GM12878 (cell line): ENCODE data around the gene ETV7. TPM values are rescaled to one million over a fixed set of nuclear protein-coding genes. Genes with fewer than 3 reads are reported as not detected.

Experiments
- CHD4 ChIP-seq: fragments of 200-600 bp; sonication (generic); IDR thresholded peaks from 2 replicates; pipeline ENCODE4 v1.6.1; 2016; ENCODE audit warnings: mild to moderate bottlenecking
- HCFC1 ChIP-seq: fragments of 150-350 bp; IDR thresholded peaks from 2 replicates; pipeline ENCODE4 v1.6.1; 2014; ENCODE audit warnings: low read length
- HDAC2 ChIP-seq: fragments of 200-600 bp; sonication (generic); IDR thresholded peaks from 2 replicates; pipeline ENCODE4 v1.6.1; 2017
- POLR2AphosphoS5 ChIP-seq: IDR thresholded peaks from 2 replicates; pipeline ENCODE4 v1.6.1; 2011; ENCODE audit warnings: mild to moderate bottlenecking, low read length, inconsistent platforms
- YBX1 ChIP-seq: fragments of 450-650 bp; IDR thresholded peaks from 2 replicates; pipeline ENCODE4 v1.6.1; 2016; ENCODE audit warnings: antibody characterized with exemption
- ZZZ3 ChIP-seq: IDR thresholded peaks from 2 replicates; pipeline ENCODE4 v1.6.1; 2011; ENCODE audit warnings: low read depth; ENCODE audit not compliant: control insufficient read depth, insufficient read length
- polyA plus RNA-seq, 11 experiments: library from polyadenylated mRNA; depleted of rRNA in 4 of 11; unstranded in 6 of 11; stranded (reverse) in 5 of 11; fragments of >200 nt; fragmentation: Nextera tagmentation in 4 of 11; fragmentation: Illumina TruSeq in 1 of 11; extraction: Ambion mirVana in 4 of 11; extraction: Trizol in 1 of 11; gene quantifications; 1 replicate in 1 of 11; 2 replicates in 10 of 11; pipeline versions ENCODE4 v1.2.1 to v1.2.3, GENCODE V29; 2011 to 2016; ENCODE audit warnings: inconsistent platforms in 2 of 11, missing spikeins in 2 of 11, low read depth in 1 of 11
- total RNA-seq, 4 experiments: library from RNA; depleted of rRNA in 3 of 4; stranded (reverse); fragments of >200 nt in 3 of 4; fragmentation: Illumina TruSeq in 1 of 4; extraction: Trizol in 1 of 4; gene quantifications; 2 replicates each; pipeline versions ENCODE4 v1.2.1 to v1.2.3, GENCODE V29; 2013 to 2021
- TF ChIP-seq, protein P1 (sequence below): fragments of 450-650 bp; IDR thresholded peaks from 2 replicates; pipeline ENCODE4 v1.6.1; 2018; ENCODE audit warnings: mild to moderate bottlenecking, low read depth, moderate library complexity; ENCODE audit not compliant: partially characterized antibody
- TF ChIP-seq, protein P2 (sequence below): fragments of 150-350 bp; IDR thresholded peaks from 2 replicates; pipeline ENCODE4 v1.6.1; 2016; ENCODE audit warnings: low read depth, low read length

ETV7 gene
- total and polyA plus RNA-seq, 10 of the 15 experiments (the other 5 are each of a cell fraction or from before 2014, with no cell fraction given): 0.04 to 1.8 (median 1.3) TPM

DNA sequence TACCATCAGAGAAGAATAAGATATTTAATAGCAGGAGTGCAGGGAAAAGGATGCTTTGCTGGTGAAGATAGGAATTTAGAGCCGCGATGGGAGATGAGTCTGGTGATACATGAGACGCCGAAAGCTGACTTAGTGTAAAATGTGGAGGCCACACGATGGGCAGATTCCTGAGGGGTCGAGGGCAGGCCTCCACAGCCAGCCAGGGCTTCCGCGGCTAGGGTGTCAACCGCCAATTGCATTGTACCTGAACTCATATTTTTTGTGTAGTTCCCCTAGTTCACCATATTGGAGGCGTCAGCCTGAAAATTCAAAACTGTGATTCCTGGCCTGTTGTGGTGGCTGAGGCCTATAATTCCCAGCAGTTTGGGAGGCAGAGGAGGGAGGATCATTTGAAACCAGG, 8.5 kb downstream of the ETV7 start (continued):
- TF ChIP-seq, protein P1, sequence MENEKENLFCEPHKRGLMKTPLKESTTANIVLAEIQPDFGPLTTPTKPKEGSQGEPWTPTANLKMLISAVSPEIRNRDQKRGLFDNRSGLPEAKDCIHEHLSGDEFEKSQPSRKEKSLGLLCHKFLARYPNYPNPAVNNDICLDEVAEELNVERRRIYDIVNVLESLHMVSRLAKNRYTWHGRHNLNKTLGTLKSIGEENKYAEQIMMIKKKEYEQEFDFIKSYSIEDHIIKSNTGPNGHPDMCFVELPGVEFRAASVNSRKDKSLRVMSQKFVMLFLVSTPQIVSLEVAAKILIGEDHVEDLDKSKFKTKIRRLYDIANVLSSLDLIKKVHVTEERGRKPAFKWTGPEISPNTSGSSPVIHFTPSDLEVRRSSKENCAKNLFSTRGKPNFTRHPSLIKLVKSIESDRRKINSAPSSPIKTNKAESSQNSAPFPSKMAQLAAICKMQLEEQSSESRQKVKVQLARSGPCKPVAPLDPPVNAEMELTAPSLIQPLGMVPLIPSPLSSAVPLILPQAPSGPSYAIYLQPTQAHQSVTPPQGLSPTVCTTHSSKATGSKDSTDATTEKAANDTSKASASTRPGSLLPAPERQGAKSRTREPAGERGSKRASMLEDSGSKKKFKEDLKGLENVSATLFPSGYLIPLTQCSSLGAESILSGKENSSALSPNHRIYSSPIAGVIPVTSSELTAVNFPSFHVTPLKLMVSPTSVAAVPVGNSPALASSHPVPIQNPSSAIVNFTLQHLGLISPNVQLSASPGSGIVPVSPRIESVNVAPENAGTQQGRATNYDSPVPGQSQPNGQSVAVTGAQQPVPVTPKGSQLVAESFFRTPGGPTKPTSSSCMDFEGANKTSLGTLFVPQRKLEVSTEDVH: no peak
- TF ChIP-seq, protein P2, sequence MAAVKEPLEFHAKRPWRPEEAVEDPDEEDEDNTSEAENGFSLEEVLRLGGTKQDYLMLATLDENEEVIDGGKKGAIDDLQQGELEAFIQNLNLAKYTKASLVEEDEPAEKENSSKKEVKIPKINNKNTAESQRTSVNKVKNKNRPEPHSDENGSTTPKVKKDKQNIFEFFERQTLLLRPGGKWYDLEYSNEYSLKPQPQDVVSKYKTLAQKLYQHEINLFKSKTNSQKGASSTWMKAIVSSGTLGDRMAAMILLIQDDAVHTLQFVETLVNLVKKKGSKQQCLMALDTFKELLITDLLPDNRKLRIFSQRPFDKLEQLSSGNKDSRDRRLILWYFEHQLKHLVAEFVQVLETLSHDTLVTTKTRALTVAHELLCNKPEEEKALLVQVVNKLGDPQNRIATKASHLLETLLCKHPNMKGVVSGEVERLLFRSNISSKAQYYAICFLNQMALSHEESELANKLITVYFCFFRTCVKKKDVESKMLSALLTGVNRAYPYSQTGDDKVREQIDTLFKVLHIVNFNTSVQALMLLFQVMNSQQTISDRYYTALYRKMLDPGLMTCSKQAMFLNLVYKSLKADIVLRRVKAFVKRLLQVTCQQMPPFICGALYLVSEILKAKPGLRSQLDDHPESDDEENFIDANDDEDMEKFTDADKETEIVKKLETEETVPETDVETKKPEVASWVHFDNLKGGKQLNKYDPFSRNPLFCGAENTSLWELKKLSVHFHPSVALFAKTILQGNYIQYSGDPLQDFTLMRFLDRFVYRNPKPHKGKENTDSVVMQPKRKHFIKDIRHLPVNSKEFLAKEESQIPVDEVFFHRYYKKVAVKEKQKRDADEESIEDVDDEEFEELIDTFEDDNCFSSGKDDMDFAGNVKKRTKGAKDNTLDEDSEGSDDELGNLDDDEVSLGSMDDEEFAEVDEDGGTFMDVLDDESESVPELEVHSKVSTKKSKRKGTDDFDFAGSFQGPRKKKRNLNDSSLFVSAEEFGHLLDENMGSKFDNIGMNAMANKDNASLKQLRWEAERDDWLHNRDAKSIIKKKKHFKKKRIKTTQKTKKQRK: no peak
- no peak for TF ChIP-seq YBX1
- no peak for TF ChIP-seq HCFC1
- TF ChIP-seq CHD4: no peak
- TF ChIP-seq ZZZ3: no peak
- TF ChIP-seq POLR2AphosphoS5: no peak
- no peak for TF ChIP-seq HDAC2
